GM12864 (cell line): Measurements from ENCODE around the gene SYT1.

Source experiments
- DNase-seq: peaks from one replicate; pipeline ENCODE4 v3.0.0-alpha.2; 2011; ENCODE audit warnings: low read depth
- H3K4me3 ChIP-seq: 2 replicates; pipeline ENCODE4 v1.5.1; 2011; ENCODE audit warnings: mild to moderate bottlenecking, low read depth, low read length, control low read depth
- CTCF ChIP-seq: IDR thresholded peaks from 2 replicates; pipeline ENCODE4 v1.5.1; 2011; ENCODE audit warnings: low read depth, mild to moderate bottlenecking, moderate library complexity, low read length, control low read depth, inconsistent platforms; ENCODE audit errors: missing control alignments

The SYT1 gene

GRCh38 chr12:79351251-79351650 lies 486.7 kb downstream of the SYT1 start:
- no peak for DNase-seq
- H3K4me3 ChIP-seq: no peak overlapping the region
- TF ChIP-seq CTCF: no peak

GRCh38 chr12:79356216-79356615 lies 491.6 kb downstream of the SYT1 start:
- DNase-seq: no peak
- no peak for TF ChIP-seq CTCF
- H3K4me3 ChIP-seq: no peak overlapping the region

- TF ChIP-seq CTCF: no peak
- DNase-seq: no peak
Measured at GRCh38 chr12:79357048-79357447, 492.5 kb downstream of the SYT1 start.

GRCh38 chr12:79358716-79359300 lies 494.2 kb downstream of the SYT1 start:
- no peak overlapping the region for H3K4me3 ChIP-seq
- no peak for DNase-seq
- TF ChIP-seq CTCF: no peak

More at GRCh38 chr12:79357048-79357447, 492.5 kb downstream of the SYT1 start:
- no peak overlapping the region for H3K4me3 ChIP-seq

- H3K4me3 ChIP-seq: no peak overlapping the region
- no peak for TF ChIP-seq CTCF
- no peak for DNase-seq
Measured at GRCh38 chr12:79360286-79360685, 495.7 kb downstream of the SYT1 start.

- H3K4me3 ChIP-seq: no peak overlapping the region
- no peak for DNase-seq
- TF ChIP-seq CTCF: no peak
Measured at GRCh38 chr12:79360936-79361335, 496.4 kb downstream of the SYT1 start.

- DNase-seq: no peak
Measured at GRCh38 chr12:79364197-79364596, 499.6 kb downstream of the SYT1 start.

More at GRCh38 chr12:79364197-79364596, 499.6 kb downstream of the SYT1 start:
- H3K4me3 ChIP-seq: no peak overlapping the region
- TF ChIP-seq CTCF: no peak
